ENCODE data around the gene PTS.

Gene PTS

DNA sequence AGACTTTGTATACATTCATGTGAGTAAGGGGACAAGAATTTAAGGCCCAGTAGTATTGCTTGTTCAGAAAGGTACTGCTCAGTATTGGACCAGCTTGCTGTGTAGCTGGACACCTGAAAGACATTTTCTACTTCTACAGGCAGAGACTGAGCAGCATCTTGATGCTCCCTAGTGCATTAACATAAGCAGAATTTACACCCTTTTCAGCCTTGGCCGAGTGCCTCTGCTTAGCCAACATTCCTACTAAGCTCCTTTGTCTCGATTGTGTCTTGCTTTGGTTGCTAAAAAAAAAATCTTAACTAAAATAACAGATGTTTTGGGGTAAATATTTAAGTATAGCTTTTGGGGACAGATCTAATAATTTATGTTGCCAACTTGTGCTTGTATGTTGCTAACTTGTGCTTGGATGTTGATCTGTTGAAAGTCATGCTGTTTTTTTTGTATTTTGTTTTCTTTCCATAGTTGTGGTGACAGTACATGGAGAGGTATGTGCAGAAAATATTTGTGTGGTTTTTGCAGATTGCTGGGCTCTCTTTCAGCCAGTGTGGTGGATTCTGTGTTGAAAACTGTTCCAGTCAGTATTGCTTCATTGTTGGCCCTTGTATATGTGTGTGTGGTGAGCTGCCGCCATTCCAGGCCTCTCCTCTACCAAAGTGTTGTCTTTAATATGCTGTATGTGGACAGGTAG, 3.7 kb downstream of the PTS start:
- Mint-ChIP-seq H3K9me3 (no peaks in the 10 kb centered on the region), H3K4me1 (peaks cover 28% of the 10 kb centered on the region), H3K4me3 (no peak overlapping the region), H3K27me3 (no peaks in the 10 kb centered on the region), H3K27ac (no peak overlapping the region), H3K36me3 (peaks cover 12% of the 10 kb centered on the region)

- no peak overlapping the region for H3K4me3 Mint-ChIP-seq
- H3K4me1 Mint-ChIP-seq: peaks cover 28% of the 10 kb centered on the region
- H3K36me3 Mint-ChIP-seq: peaks cover 25% of the 10 kb centered on the region
- no peaks in the 10 kb centered on the region for H3K27me3 Mint-ChIP-seq
- no peaks in the 10 kb centered on the region for H3K9me3 Mint-ChIP-seq
- no peak overlapping the region for H3K27ac Mint-ChIP-seq
Observed at GRCh38 chr11:112231952-112232351, 5.7 kb downstream of the PTS start.

- Mint-ChIP-seq H3K36me3 (peaks cover 28% of the 10 kb centered on the region), H3K27me3 (no peaks in the 10 kb centered on the region), H3K27ac (no peak overlapping the region), H3K9me3 (no peaks in the 10 kb centered on the region), H3K4me3 (no peak overlapping the region), H3K4me1 (no peaks in the 10 kb centered on the region)
Observed at GRCh38 chr11:112235750-112236390, 9.6 kb downstream of the PTS start.

DNA sequence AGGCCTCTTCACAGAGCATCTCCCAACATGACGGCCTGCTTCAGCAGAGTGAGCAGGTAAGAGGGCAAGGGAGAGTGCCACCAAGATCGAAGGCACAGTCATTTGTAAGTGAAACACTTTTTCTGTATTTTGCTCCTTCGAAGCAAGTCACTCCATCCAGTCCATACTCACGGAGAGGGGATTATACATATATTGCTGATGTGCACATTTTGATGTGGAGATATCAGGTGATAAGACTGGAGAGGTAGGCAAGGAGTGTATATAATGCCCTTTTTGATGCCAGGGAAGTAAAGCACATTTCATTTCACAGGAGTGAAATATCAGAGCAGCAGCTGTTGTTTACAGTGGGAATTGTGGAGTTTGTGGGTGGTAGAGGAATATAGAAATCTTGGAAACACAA, 11.2 kb downstream of the PTS start:
- no peak overlapping the region for H3K4me3 Mint-ChIP-seq
- peaks cover 24% of the 10 kb centered on the region for H3K36me3 Mint-ChIP-seq
- no peaks in the 10 kb centered on the region for H3K27me3 Mint-ChIP-seq
- H3K9me3 Mint-ChIP-seq: no peaks in the 10 kb centered on the region
- no peak overlapping the region for H3K27ac Mint-ChIP-seq
- no peaks in the 10 kb centered on the region for H3K4me1 Mint-ChIP-seq

GRCh38 chr11:112238041-112238440, 11.8 kb downstream of the PTS start:
- Mint-ChIP-seq H3K27ac (no peak overlapping the region), H3K4me3 (no peak overlapping the region), H3K27me3 (no peaks in the 10 kb centered on the region), H3K4me1 (no peaks in the 10 kb centered on the region), H3K9me3 (no peaks in the 10 kb centered on the region), H3K36me3 (peaks cover 29% of the 10 kb centered on the region)

GRCh38 chr11:112241486-112241885, 15.3 kb downstream of the PTS start:
- no peaks in the 10 kb centered on the region for H3K4me1 Mint-ChIP-seq
- H3K27me3 Mint-ChIP-seq: no peaks in the 10 kb centered on the region
- H3K4me3 Mint-ChIP-seq: no peak overlapping the region
- H3K36me3 Mint-ChIP-seq: peaks cover 35% of the 10 kb centered on the region
- no peak overlapping the region for H3K27ac Mint-ChIP-seq
- H3K9me3 Mint-ChIP-seq: peaks cover 11% of the 10 kb centered on the region

DNA sequence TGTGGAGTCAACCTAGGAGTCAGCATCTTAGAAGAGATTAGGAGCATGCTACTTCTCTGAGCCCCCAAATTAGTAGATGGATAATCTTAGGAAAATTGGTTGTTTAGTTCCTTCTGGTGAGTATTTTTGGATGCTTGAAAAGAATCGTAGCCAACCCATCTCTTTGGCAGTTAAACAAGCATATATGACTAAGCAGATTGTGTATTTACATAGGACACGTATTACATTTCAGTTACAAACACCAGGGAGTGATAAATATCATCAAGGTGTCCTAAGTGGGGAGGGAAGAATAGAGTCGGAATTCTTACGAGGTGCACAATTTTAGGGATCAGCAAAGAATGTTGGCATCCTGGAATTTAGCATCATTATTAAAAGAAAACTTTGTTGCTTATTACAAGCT, 21.0 kb downstream of the PTS start:
- Mint-ChIP-seq H3K4me1 (no peaks in the 10 kb centered on the region), H3K27ac (no peak overlapping the region), H3K36me3 (peaks cover 22% of the 10 kb centered on the region), H3K9me3 (peaks cover 11% of the 10 kb centered on the region), H3K27me3 (no peaks in the 10 kb centered on the region), H3K4me3 (no peak overlapping the region)

DNA sequence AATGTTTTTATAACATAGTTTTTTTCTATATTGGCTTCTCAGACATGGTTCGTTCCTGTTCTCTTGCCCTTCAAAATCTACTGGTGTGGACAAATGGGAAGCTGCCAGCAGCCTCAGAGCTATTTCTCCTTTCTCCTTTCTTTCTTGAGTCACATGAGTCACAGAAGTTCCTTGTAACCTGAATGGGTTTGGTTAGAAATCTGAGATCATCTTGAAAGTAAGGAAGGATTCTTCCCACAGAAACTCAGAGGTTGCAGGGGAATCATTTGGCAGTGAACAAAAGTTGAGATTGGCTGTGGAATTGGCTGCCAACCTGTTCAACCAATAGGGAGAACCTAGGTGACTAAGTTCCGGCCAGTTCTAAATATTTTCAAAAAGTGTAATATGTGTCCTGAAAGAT, 22.0 kb downstream of the PTS start:
- Mint-ChIP-seq H3K9me3 (peaks cover 11% of the 10 kb centered on the region), H3K36me3 (peaks cover 16% of the 10 kb centered on the region), H3K27me3 (no peaks in the 10 kb centered on the region), H3K4me1 (no peaks in the 10 kb centered on the region), H3K4me3 (no peak overlapping the region), H3K27ac (no peak overlapping the region)

DNA sequence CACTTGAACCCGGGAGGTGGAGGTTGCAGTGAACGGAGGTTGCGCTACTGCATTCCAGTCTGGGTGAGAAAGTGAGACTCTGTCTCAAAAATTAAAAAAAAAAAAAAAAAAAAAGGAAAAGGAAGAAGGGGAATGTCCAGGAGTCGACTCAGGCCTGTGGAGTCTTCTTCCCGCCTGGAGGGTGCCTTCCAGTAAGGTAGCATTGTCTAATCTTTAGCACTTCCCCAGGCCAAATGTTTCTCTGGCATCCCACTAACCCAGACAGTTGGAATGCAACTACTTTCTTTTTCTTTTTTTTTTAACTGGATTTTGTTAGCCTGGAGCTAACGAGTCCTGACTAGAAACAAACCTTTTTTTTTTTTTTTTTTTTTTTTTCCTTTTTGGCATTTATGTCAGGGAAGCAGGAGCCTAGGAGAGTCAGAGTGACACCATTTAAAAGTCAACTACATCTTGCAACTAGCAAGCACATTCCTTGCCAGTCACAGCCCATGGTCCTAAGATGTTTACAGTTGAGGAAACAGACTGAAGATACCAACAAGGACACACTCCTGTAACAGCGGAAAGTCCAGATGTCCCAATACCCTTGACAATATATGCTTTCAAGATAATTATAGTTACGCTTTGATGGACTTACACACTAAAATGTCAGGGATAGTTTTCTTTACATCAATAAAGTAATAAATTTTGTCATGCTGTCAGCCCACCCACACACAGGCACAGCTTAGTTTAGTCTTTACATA, 23.8 kb downstream of the PTS start:
- H3K36me3 Mint-ChIP-seq: peaks cover 4% of the 10 kb centered on the region

GRCh38 chr11:112253605-112254242, 27.5 kb downstream of the PTS start:
- Mint-ChIP-seq H3K27me3 (no peaks in the 10 kb centered on the region), H3K4me3 (no peak overlapping the region), H3K36me3 (peaks cover 4% of the 10 kb centered on the region), H3K27ac (no peak overlapping the region), H3K9me3 (no peaks in the 10 kb centered on the region), H3K4me1 (no peaks in the 10 kb centered on the region)

More for the DNA sequence above, 23.8 kb downstream of the PTS start:
- Mint-ChIP-seq H3K27me3 (no peaks in the 10 kb centered on the region), H3K27ac (no peak overlapping the region), H3K9me3 (no peaks in the 10 kb centered on the region), H3K4me1 (no peaks in the 10 kb centered on the region), H3K4me3 (no peak overlapping the region)

GRCh38 chr11:112255067-112255720, 29.0 kb downstream of the PTS start:
- H3K4me3 Mint-ChIP-seq: no peak overlapping the region
- H3K4me1 Mint-ChIP-seq: no peaks in the 10 kb centered on the region
- H3K36me3 Mint-ChIP-seq: peaks cover 5% of the 10 kb centered on the region
- no peaks in the 10 kb centered on the region for H3K9me3 Mint-ChIP-seq
- H3K27me3 Mint-ChIP-seq: no peaks in the 10 kb centered on the region
- no peak overlapping the region for H3K27ac Mint-ChIP-seq

DNA sequence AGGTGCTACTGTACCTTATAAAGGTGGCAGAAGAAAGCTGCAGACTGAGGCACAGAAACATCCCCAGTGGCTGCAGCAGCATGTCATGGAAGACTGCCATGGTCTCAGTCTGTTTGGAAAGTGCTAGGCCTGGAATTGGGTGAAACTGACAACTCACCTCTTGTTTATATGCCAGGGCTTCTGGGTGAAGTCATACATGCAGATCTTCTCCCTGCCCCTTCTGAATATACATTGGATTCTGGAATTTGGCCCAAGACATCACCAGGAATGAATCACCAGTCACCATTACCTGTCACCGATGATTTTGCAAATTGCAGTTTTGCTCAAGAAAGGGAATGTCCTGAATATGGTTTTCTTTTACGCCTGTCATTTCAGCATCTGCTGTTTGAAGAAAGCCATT, 34.3 kb downstream of the PTS start, which contains the start of gene PLET1:
TSS of gene PLET1 (minus strand) at position 371 of the 400 bp plus-strand sequence. CDS start at position 100, 271 bp downstream.
- Mint-ChIP-seq H3K27ac (no peak within 1 kb of the TSS), H3K4me1 (no peaks in the 10 kb centered on the region)

DNA sequence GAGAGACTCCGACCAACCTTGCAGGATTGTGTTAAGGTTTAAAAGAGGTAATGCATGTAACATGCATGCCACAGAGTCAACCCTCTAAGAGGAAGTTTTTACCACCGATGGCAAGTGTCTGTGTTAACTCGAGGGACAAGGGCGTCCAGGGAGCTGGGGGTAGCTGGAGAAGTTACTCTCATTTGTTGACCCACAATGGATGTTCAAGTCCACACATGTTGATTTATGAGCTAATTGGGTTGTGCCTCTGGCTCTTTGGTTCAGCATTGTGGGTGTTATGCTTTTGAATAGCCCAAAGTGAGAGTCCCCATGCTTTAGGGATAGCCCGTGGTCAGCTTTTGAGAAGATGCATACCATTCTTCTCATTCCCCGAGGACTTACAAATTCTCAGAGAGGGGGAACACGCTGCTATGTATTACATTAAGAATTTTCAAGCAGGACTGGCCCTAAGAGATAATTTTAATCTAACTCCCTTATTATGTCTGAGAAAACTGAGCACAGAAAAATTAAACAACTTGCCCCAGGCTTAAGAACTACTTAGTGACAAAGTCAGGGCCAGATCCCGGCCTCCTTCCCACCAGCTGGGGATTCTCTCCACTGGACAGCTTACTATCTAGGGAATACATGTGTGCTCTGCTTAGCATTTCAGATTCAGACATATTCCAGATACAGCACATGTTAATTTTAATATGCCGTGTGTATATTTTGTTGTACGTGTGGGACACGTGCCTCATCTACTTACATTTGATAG, 39.6 kb downstream of the PTS start:
- H3K4me1 Mint-ChIP-seq: no peaks in the 10 kb centered on the region
- peaks cover 2% of the 10 kb centered on the region for H3K36me3 Mint-ChIP-seq
- no peaks in the 10 kb centered on the region for H3K27me3 Mint-ChIP-seq
- H3K27ac Mint-ChIP-seq: no peak overlapping the region
- no peak overlapping the region for H3K4me3 Mint-ChIP-seq
- no peaks in the 10 kb centered on the region for H3K9me3 Mint-ChIP-seq

More for the DNA sequence above, 34.3 kb downstream of the PTS start, which contains the start of gene PLET1:
- peaks cover 7% of the 10 kb centered on the region for H3K36me3 Mint-ChIP-seq
- H3K27me3 Mint-ChIP-seq: no peaks in the 10 kb centered on the region
- no peak within 1 kb of the TSS for H3K4me3 Mint-ChIP-seq
- H3K9me3 Mint-ChIP-seq: no peaks in the 10 kb centered on the region

GRCh38 chr11:112266410-112266778, 40.2 kb downstream of the PTS start:
- H3K36me3 Mint-ChIP-seq: no peaks in the 10 kb centered on the region
- no peaks in the 10 kb centered on the region for H3K27me3 Mint-ChIP-seq
- no peak overlapping the region for H3K27ac Mint-ChIP-seq
- no peaks in the 10 kb centered on the region for H3K4me1 Mint-ChIP-seq
- H3K4me3 Mint-ChIP-seq: no peak overlapping the region
- H3K9me3 Mint-ChIP-seq: no peaks in the 10 kb centered on the region

- no peak overlapping the region for H3K27ac Mint-ChIP-seq
- H3K36me3 Mint-ChIP-seq: no peaks in the 10 kb centered on the region
- no peaks in the 10 kb centered on the region for H3K4me1 Mint-ChIP-seq
- no peaks in the 10 kb centered on the region for H3K27me3 Mint-ChIP-seq
- H3K4me3 Mint-ChIP-seq: no peak overlapping the region
- no peaks in the 10 kb centered on the region for H3K9me3 Mint-ChIP-seq
Observed at GRCh38 chr11:112267188-112267591, 41.0 kb downstream of the PTS start.
